HepG2 (cell line): ENCODE measurements around the gene FGFR2. TPM values are rescaled to one million over a fixed set of nuclear protein-coding genes. Genes with fewer than 3 reads are reported as not detected.

Source experiments
- ATAC-seq: fragments of 200-7000 bp; cut with Tn5 transposase; 3 replicates; pipeline ENCODE4 v1.9.1; 2020; ENCODE audit warnings: mild to moderate bottlenecking, moderate library complexity
- BruUV-seq: library from RNA; stranded (reverse); fragments of 400-500 nt; replicated peaks from 2 replicates; lab custom pipeline; 2021; lab: Mats Ljungman, UMichigan
- CTCF ChIA-PET: fragments of 300-600 bp; formaldehyde crosslinking; extraction: SDS; loops from one replicate; lab custom pipeline; 2021; ENCODE audit warnings: low total read pairs, inconsistent platforms, low intra/inter-chr PET ratio; lab: Yijun Ruan, JAX
- POLR2A ChIA-PET: fragments of 350-600 bp; sonication (Branson Sonifier 250); formaldehyde crosslinking; loops from one replicate; lab custom pipeline; 2020; ENCODE audit warnings: antibody characterized with exemption, inconsistent platforms; lab: Yijun Ruan, JAX
- DNase-seq: peaks from one replicate; pipeline ENCODE4 v3.0.0-alpha.2; 2015; ENCODE audit warnings: low spot score
- FAIRE-seq: peaks from 3 replicates; lab custom pipeline; 2011; peaks lifted over from hg19 to GRCh38; lab: Jason Lieb, UNC
- H2AFZ ChIP-seq: one replicate; pipeline ENCODE4 v1.6.1; 2011; ENCODE audit warnings: low read length, inconsistent platforms
- H3K27ac ChIP-seq: fragments of 300-600 bp; 3 replicates; pipeline ENCODE4 v1.8.0; 2011; ENCODE audit warnings: mixed run types, mild to moderate bottlenecking, mixed read lengths, low read length, inconsistent platforms; ENCODE audit not compliant: insufficient read depth; ENCODE audit errors: extremely low read length
- H3K27me3 ChIP-seq, 2 experiments: fragments of 200-600 bp in 1 of 2; 2 replicates in 1 of 2; 3 replicates in 1 of 2; pipeline versions ENCODE4 v1.6.0 to v1.8.0; 2011; ENCODE audit warnings: low read length in 2 of 2, mild to moderate bottlenecking in 2 of 2, moderate library complexity in 2 of 2, inconsistent platforms in 1 of 2; ENCODE audit not compliant: insufficient read depth in 2 of 2, control insufficient read depth in 1 of 2
- H3K36me3 ChIP-seq, 2 experiments: fragments of 200-600 bp in 1 of 2; replicated peaks in 1 of 2; 2 replicates in 1 of 2; 3 replicates in 1 of 2; pipeline versions ENCODE4 v1.5.1 to v1.8.0; 2011; ENCODE audit warnings: low read length in 2 of 2, inconsistent platforms in 1 of 2; ENCODE audit not compliant: insufficient read depth in 2 of 2, control insufficient read depth in 1 of 2
- H3K4me1 ChIP-seq: 2 replicates; pipeline ENCODE4 v1.5.1; 2012; ENCODE audit warnings: low read length, inconsistent platforms; ENCODE audit not compliant: insufficient read depth
- H3K4me2 ChIP-seq: 2 replicates; pipeline ENCODE4 v1.6.0; 2011; ENCODE audit warnings: low read depth, low read length, inconsistent platforms
- H3K4me3 ChIP-seq, 3 experiments: fragments of 200-600 bp in 1 of 3; sonication (generic), shearing (Covaris generic) in 1 of 3; replicated peaks in 1 of 3; 2 replicates each; pipeline ENCODE4 v1.5.1; 2011 to 2016; ENCODE audit warnings: low read length in 3 of 3, inconsistent platforms in 2 of 3, low read depth in 2 of 3, mild to moderate bottlenecking in 2 of 3, control low read depth in 1 of 3, mixed read lengths in 1 of 3; ENCODE audit not compliant: insufficient read depth in 1 of 3
- H3K79me2 ChIP-seq: one replicate; pipeline ENCODE4 v1.6.1; 2011; ENCODE audit warnings: low read length, inconsistent platforms; ENCODE audit not compliant: insufficient read depth
- H3K9ac ChIP-seq: 2 replicates; pipeline ENCODE4 v1.6.0; 2011; ENCODE audit warnings: mild to moderate bottlenecking, low read depth, low read length, inconsistent platforms; ENCODE audit not compliant: insufficient read depth
- H3K9me3 ChIP-seq: 2 replicates; pipeline ENCODE4 v1.5.1; 2012; ENCODE audit warnings: mild to moderate bottlenecking, low read length
- H4K20me1 ChIP-seq: 2 replicates; pipeline ENCODE4 v1.6.0; 2011; ENCODE audit warnings: inconsistent platforms, mild to moderate bottlenecking, low read length, moderate library complexity; ENCODE audit not compliant: insufficient read depth
- HES4 ChIP-seq: sonication (generic); formaldehyde crosslinking; IDR thresholded peaks from 2 replicates; pipeline ENCODE4 v1.9.0; 2021; ENCODE audit warnings: mild to moderate bottlenecking, missing genetic modification reagents, borderline replicate concordance
- HOXA3 ChIP-seq: sonication (generic); formaldehyde crosslinking; IDR thresholded peaks from 2 replicates; pipeline ENCODE4 v1.5.0; 2020; ENCODE audit warnings: missing genetic modification reagents
- MBD4 ChIP-seq: IDR thresholded peaks from 2 replicates; pipeline ENCODE4 v1.6.1; 2012; ENCODE audit warnings: low read length, inconsistent platforms, borderline replicate concordance
- ZBTB3 ChIP-seq: sonication (generic); formaldehyde crosslinking; IDR thresholded peaks from 2 replicates; pipeline ENCODE4 v1.4.0; 2020; ENCODE audit warnings: low read depth, mild to moderate bottlenecking, moderate library complexity, missing genetic modification reagents, borderline replicate concordance
- ZFY ChIP-seq: sonication (generic); formaldehyde crosslinking; IDR thresholded peaks from 2 replicates; pipeline ENCODE4 v1.4.0; 2020; ENCODE audit warnings: missing genetic modification reagents
- ZNF430 ChIP-seq: sonication (generic); formaldehyde crosslinking; IDR thresholded peaks from 2 replicates; pipeline ENCODE4 v1.9.0; 2021; ENCODE audit warnings: mild to moderate bottlenecking, missing genetic modification reagents
- ZNF44 ChIP-seq: sonication (generic); formaldehyde crosslinking; IDR thresholded peaks from 2 replicates; pipeline ENCODE4 v1.5.1; 2020; ENCODE audit warnings: mild to moderate bottlenecking, missing genetic modification reagents
- ZNF850 ChIP-seq: sonication (generic); formaldehyde crosslinking; conservative IDR thresholded peaks from 2 replicates; pipeline ENCODE4 v1.9.0; 2021; ENCODE audit warnings: mild to moderate bottlenecking, missing genetic modification reagents
- WGBS: methylation state at CpG from one replicate; pipeline ENCODE4 v1.1.6; 2017; ENCODE audit warnings: low lambda C conversion rate; 5-methylcytosine and 5-hydroxymethylcytosine counted together
- in situ Hi-C: cut with HindIII; loops from 2 replicates; pipeline ENCODE4 v1.10.0; 2017; ENCODE audit warnings: low pct_unique_long_range_greater_than_20kb; ENCODE audit not compliant: extremely low pct_ligation_motif_present
- intact Hi-C: fragments of 100-400 bp; cut with micrococcal nuclease; formaldehyde crosslinking; loops from one replicate; pipeline ENCODE4 v1.10.0; 2022; ENCODE audit not compliant: unreplicated experiment
- polyA plus RNA-seq, 8 experiments: library from polyadenylated mRNA; depleted of rRNA in 3 of 8; stranded (reverse) in 7 of 8; unstranded in 1 of 8; fragments of >200 nt; fragmentation: Illumina TruSeq in 4 of 8; extraction: Trizol in 4 of 8; gene quantifications; 2 replicates each; pipeline versions ENCODE4 v1.2.1 to v1.2.3, GENCODE V29; 2011 to 2016; ENCODE audit warnings: low read depth in 4 of 8, missing spikeins in 1 of 8, mixed read lengths in 1 of 8; ENCODE audit not compliant: insufficient read depth in 1 of 8
- total RNA-seq, 5 experiments: library from RNA; depleted of rRNA; stranded (reverse); fragments of >200 nt; fragmentation: Illumina TruSeq; extraction: Trizol; gene quantifications; 2 replicates each; pipeline ENCODE4 v1.2.3, GENCODE V29; 2016; ENCODE audit warnings: low read depth in 1 of 5
- TF ChIP-seq, protein P1 (sequence below): sonication (generic); formaldehyde crosslinking; IDR thresholded peaks from 2 replicates; pipeline ENCODE4 v1.5.1; 2020; ENCODE audit warnings: missing genetic modification reagents, mild to moderate bottlenecking, borderline replicate concordance
- TF ChIP-seq, protein P2 (sequence below): sonication (generic); formaldehyde crosslinking; IDR thresholded peaks from 2 replicates; pipeline ENCODE4 v1.5.0; 2020; ENCODE audit warnings: missing genetic modification reagents
- TF ChIP-seq, protein P3 (sequence below): sonication (generic); formaldehyde crosslinking; IDR thresholded peaks from 2 replicates; pipeline ENCODE4 v1.9.0; 2021; ENCODE audit warnings: missing genetic modification reagents, borderline replicate concordance

FGFR2 gene
- total and polyA plus RNA-seq, 2 of the 13 experiments (the other 11 are each of a cell fraction or from before 2014, with no cell fraction given): 1.6 to 2.6 TPM

DNA sequence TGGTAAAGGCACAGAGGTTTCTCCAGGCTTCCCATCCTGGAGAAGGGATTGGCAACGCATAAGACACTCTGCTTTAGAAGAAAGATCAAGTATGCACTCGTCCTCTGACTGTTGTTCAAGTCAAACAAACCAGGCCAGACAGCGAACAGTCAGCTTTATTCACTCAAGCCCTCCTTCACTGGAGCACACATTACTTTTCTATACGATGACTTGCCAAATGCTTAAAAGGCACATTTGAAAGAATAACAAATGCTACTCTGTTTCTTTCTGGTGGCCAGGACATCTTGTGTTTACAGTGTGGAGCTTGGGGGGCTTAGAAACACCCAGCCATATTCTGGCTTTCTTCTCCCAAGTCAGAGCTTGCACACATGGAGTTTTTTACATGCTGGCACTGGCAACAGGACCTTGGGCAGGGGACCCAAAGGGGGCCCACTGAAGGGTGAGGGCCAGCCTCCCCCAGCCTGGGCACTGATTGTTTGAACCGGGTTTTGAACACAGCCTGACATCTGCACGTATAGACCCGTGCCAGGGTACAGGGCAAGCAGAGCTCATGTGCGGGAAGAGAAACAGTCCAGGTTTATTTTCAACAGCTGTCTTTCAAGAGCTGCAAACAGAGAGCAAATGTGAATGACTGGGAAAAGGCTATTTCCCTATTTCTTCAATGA lies 33.3 kb upstream of the FGFR2 start:
- no peaks in the 10 kb centered on the region for H4K20me1 ChIP-seq

DNA sequence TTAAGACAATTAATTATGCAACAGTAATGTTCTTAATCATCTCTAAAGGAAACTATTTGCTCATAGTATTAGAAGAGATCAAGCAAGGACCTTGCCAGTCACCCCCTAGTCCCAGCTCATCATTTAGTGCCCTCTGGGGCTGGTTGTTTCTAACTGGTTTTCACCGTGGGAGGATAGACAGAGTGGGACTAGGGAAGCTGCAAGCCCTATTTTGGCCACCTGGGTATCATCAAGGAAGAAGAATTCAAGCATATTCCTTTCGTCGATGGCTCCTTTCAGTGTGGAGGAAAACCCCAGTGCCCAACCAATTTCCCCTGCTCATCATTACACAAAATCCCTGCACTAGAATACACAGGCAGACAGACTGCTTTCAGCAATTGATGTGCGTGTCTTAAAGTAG lies 30.6 kb upstream of the FGFR2 start:
- Histone ChIP-seq H3K36me3 (no peaks in the 10 kb centered on the region), H3K4me1 (peaks cover 13% of the 10 kb centered on the region), H3K4me3 (no peak overlapping the region), H3K27ac (no peak overlapping the region), H3K79me2 (no peaks in the 10 kb centered on the region), H3K9me3 (no peaks in the 10 kb centered on the region), H4K20me1 (no peaks in the 10 kb centered on the region), H3K4me2 (no peak overlapping the region), H3K27me3 (peaks cover 0 to 18% of the 10 kb centered on the region in 2 experiments; a peak in 2 of 5 replicates), H3K9ac (no peak overlapping the region), H2AFZ (no peak overlapping the region)
- ChIA-PET POLR2A (no interaction called here), CTCF (no interaction called here)
- FAIRE-seq (no peak), DNase-seq (no peak), ATAC-seq (no peak)
- intact Hi-C loops (no loop called here), in situ Hi-C loops (no loop called here)
- WGBS: 38% methylated on average over 3 of the region's 4 CpGs
- no TSS peak for BruUV-seq
- TF ChIP-seq ZNF430 (CRISPR knock-in tag) (no peak), ZNF850 (CRISPR knock-in tag) (no peak), MBD4 (no peak), ZFY (CRISPR knock-in tag) (no peak), ZBTB3 (no peak)
- TF ChIP-seq, protein P1, sequence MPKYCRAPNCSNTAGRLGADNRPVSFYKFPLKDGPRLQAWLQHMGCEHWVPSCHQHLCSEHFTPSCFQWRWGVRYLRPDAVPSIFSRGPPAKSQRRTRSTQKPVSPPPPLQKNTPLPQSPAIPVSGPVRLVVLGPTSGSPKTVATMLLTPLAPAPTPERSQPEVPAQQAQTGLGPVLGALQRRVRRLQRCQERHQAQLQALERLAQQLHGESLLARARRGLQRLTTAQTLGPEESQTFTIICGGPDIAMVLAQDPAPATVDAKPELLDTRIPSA: no peak

More for the DNA sequence above, 33.3 kb upstream of the FGFR2 start:
- Histone ChIP-seq H3K4me1 (peaks cover 6% of the 10 kb centered on the region), H3K79me2 (no peaks in the 10 kb centered on the region), H3K4me2 (no peak overlapping the region), H3K27ac (no peak overlapping the region), H3K36me3 (no peaks in the 10 kb centered on the region), H3K9me3 (no peaks in the 10 kb centered on the region), H3K9ac (no peak overlapping the region)
- BruUV-seq: no TSS peak
- POLR2A ChIA-PET: no interaction called here
- intact Hi-C loops: no loop called here
- TF ChIP-seq HOXA3 (CRISPR knock-in tag): no peak
- no peak for TF ChIP-seq HES4 (CRISPR knock-in tag)
- TF ChIP-seq, protein P2, sequence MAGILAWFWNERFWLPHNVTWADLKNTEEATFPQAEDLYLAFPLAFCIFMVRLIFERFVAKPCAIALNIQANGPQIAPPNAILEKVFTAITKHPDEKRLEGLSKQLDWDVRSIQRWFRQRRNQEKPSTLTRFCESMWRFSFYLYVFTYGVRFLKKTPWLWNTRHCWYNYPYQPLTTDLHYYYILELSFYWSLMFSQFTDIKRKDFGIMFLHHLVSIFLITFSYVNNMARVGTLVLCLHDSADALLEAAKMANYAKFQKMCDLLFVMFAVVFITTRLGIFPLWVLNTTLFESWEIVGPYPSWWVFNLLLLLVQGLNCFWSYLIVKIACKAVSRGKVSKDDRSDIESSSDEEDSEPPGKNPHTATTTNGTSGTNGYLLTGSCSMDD (CRISPR knock-in tag): no peak
- TF ChIP-seq, protein P3, sequence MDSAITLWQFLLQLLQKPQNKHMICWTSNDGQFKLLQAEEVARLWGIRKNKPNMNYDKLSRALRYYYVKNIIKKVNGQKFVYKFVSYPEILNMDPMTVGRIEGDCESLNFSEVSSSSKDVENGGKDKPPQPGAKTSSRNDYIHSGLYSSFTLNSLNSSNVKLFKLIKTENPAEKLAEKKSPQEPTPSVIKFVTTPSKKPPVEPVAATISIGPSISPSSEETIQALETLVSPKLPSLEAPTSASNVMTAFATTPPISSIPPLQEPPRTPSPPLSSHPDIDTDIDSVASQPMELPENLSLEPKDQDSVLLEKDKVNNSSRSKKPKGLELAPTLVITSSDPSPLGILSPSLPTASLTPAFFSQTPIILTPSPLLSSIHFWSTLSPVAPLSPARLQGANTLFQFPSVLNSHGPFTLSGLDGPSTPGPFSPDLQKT (CRISPR knock-in tag): no peak
- TF ChIP-seq ZNF44: no peak
- TF ChIP-seq, all 625 proteins: peak for 0
- no peak for DNase-seq
- ATAC-seq: no peak
- Histone ChIP-seq H3K4me3 (no peak overlapping the region), H3K27me3 (peaks cover 0 to 7% of the 10 kb centered on the region in 2 experiments; a peak in 1 of 5 replicates), H2AFZ (no peak overlapping the region)
- FAIRE-seq: no peak
- 2% methylated on average over 6 of the region's 8 CpGs for WGBS
- in situ Hi-C loops: no loop called here
- CTCF ChIA-PET: no interaction called here
